SK-N-SH (cell line): ENCODE measurements around the gene POLR1A. TPM values are rescaled to one million over a fixed set of nuclear protein-coding genes. Genes with fewer than 3 reads are reported as not detected.

Source experiments
- CTCF ChIA-PET: fragments of 300-600, 350-600 bp; formaldehyde crosslinking; extraction: SDS; loops from one replicate; lab custom pipeline; 2021; lab: Yijun Ruan, JAX
- POLR2A ChIA-PET: fragments of 350-600 bp; sonication (Branson Sonifier 250); formaldehyde crosslinking; extraction: SDS; loops from one replicate; lab custom pipeline; 2020; ENCODE audit warnings: antibody characterized with exemption, inconsistent platforms; lab: Yijun Ruan, JAX
- DNase-seq: peaks from one replicate; pipeline ENCODE4 v3.0.0; 2012
- H2AFZ ChIP-seq: fragments of 200-600 bp; sonication (generic); 2 replicates; pipeline ENCODE4 v1.8.1; 2016; ENCODE audit warnings: antibody characterized with exemption, mild to moderate bottlenecking, low read depth
- H3F3A ChIP-seq: fragments of 200-600 bp; sonication (generic); replicated peaks from 2 replicates; pipeline ENCODE3; 2016; ENCODE audit warnings: antibody characterized with exemption, mild to moderate bottlenecking; ENCODE audit not compliant: insufficient read depth
- H3K27ac ChIP-seq, 2 experiments: fragments of 200-500 bp in 1 of 2; fragments of 200-600 bp in 1 of 2; sonication (Bioruptor generic) in 1 of 2; sonication (generic), shearing (Covaris generic) in 1 of 2; 2 replicates each; pipeline versions ENCODE4 v1.5.1 to v1.6.1; 2014 to 2016; ENCODE audit warnings: low read depth in 2 of 2, inconsistent platforms in 1 of 2, low read length in 1 of 2, mild to moderate bottlenecking in 1 of 2, mixed read lengths in 1 of 2
- H3K27me3 ChIP-seq: fragments of 200-600 bp; sonication (generic), shearing (Covaris generic); 2 replicates; pipeline ENCODE4 v1.6.1; 2016; ENCODE audit warnings: mixed run types; ENCODE audit not compliant: insufficient read depth
- H3K36me3 ChIP-seq, 2 experiments: fragments of 200-500 bp in 1 of 2; fragments of 200-600 bp in 1 of 2; sonication (Bioruptor generic) in 1 of 2; sonication (generic) in 1 of 2; replicated peaks in 1 of 2; 2 replicates each; pipeline versions ENCODE3 to v1.5.1; 2014 to 2016; ENCODE audit warnings: low read length in 1 of 2, mild to moderate bottlenecking in 1 of 2; ENCODE audit not compliant: insufficient read depth in 2 of 2, control insufficient read depth in 1 of 2
- H3K4me1 ChIP-seq, 2 experiments: fragments of 200-500 bp in 1 of 2; fragments of 200-600 bp in 1 of 2; sonication (Bioruptor generic) in 1 of 2; sonication (generic), shearing (Covaris generic) in 1 of 2; 2 replicates each; pipeline versions ENCODE4 v1.5.1 to v1.6.1; 2014 to 2016; ENCODE audit warnings: low read depth in 1 of 2, low read length in 1 of 2, mixed run types in 1 of 2; ENCODE audit not compliant: insufficient read depth in 2 of 2, control insufficient read depth in 1 of 2
- H3K4me2 ChIP-seq: fragments of 200-600 bp; sonication (generic), shearing (Covaris generic); 2 replicates; pipeline ENCODE4 v1.6.1; 2017; ENCODE audit warnings: mixed run types
- H3K4me3 ChIP-seq, 2 experiments: fragments of 200-500 bp in 1 of 2; fragments of 200-600 bp in 1 of 2; sonication (Bioruptor generic) in 1 of 2; sonication (generic), shearing (Covaris generic) in 1 of 2; 2 replicates each; pipeline versions ENCODE4 v1.5.1 to v1.8.1; 2014 to 2016; ENCODE audit warnings: low read depth in 2 of 2, inconsistent platforms in 1 of 2, low read length in 1 of 2, mild to moderate bottlenecking in 1 of 2, mixed read lengths in 1 of 2, moderate library complexity in 1 of 2
- H3K79me2 ChIP-seq: fragments of 200-600 bp; sonication (generic); 2 replicates; pipeline ENCODE4 v1.8.1; 2017; ENCODE audit warnings: mild to moderate bottlenecking; ENCODE audit not compliant: insufficient read depth
- H3K9ac ChIP-seq: fragments of 200-600 bp; sonication (generic); 2 replicates; pipeline ENCODE4 v1.6.1; 2017; ENCODE audit warnings: mixed run types
- H3K9me2 ChIP-seq: fragments of 200-600 bp; sonication (generic); 2 replicates; pipeline ENCODE4 v1.6.1; 2017; ENCODE audit warnings: mixed run types
- H3K9me3 ChIP-seq: fragments of 200-600 bp; sonication (generic); 2 replicates; pipeline ENCODE4 v1.6.1; 2017; ENCODE audit warnings: mixed run types, mild to moderate bottlenecking, moderate library complexity
- H4K20me1 ChIP-seq: fragments of 200-600 bp; sonication (generic); 2 replicates; pipeline ENCODE4 v1.6.1; 2017; ENCODE audit warnings: mild to moderate bottlenecking, mixed run types; ENCODE audit not compliant: insufficient read depth
- CHD2 ChIP-seq: fragments of 150-350 bp; IDR thresholded peaks from 2 replicates; pipeline ENCODE4 v1.6.1; 2018; ENCODE audit warnings: low read length; ENCODE audit not compliant: partially characterized antibody
- ELF1 ChIP-seq: IDR thresholded peaks from 2 replicates; pipeline ENCODE4 v1.4.0; 2012
- EZH2phosphoT487 ChIP-seq: fragments of 200-600 bp; sonication (generic); IDR thresholded peaks from 2 replicates; pipeline ENCODE4 v1.6.1; 2017; ENCODE audit warnings: low read depth, mixed run types, mild to moderate bottlenecking, antibody characterized with exemption, moderate library complexity, borderline replicate concordance
- FOXM1 ChIP-seq: IDR thresholded peaks from 2 replicates; pipeline ENCODE4 v1.4.0; 2012; ENCODE audit warnings: low read depth, mild to moderate bottlenecking
- GABPA ChIP-seq: IDR thresholded peaks from 2 replicates; pipeline ENCODE4 v1.4.0; 2012; ENCODE audit warnings: low read depth, mild to moderate bottlenecking
- MXI1 ChIP-seq: IDR thresholded peaks from 2 replicates; pipeline ENCODE4 v1.6.1; 2012; ENCODE audit warnings: mild to moderate bottlenecking, low read depth, low read length, improper control_type of control experiment
- REST ChIP-seq: IDR thresholded peaks from 2 replicates; pipeline ENCODE4 v1.6.1; 2012; ENCODE audit warnings: mild to moderate bottlenecking, low read depth, low read length, moderate library complexity
- RXRA ChIP-seq: IDR thresholded peaks from 2 replicates; pipeline ENCODE4 v1.4.0; 2012; ENCODE audit warnings: low read depth, mild to moderate bottlenecking, borderline replicate concordance
- SIN3A ChIP-seq: IDR thresholded peaks from 2 replicates; pipeline ENCODE4 v1.6.1; 2012; ENCODE audit warnings: low read depth, mild to moderate bottlenecking, low read length, moderate library complexity, borderline replicate concordance
- polyA plus RNA-seq, 3 experiments: library from polyadenylated mRNA; depleted of rRNA; stranded (reverse); fragments of >200 nt; gene quantifications; 2 replicates each; pipeline ENCODE4 v1.2.3, GENCODE V29; 2012
- small RNA-seq, 7 experiments: library from RNA; depleted of rRNA; stranded (forward); fragments of <200 nt; gene quantifications; one replicate each; pipeline ENCODE3, GENCODE V24; 2012
- TF ChIP-seq, protein P1 (sequence below): fragments of 150-350 bp; IDR thresholded peaks from 2 replicates; pipeline ENCODE4 v1.6.1; 2017; ENCODE audit warnings: antibody characterized with exemption, low read length, low read depth, borderline replicate concordance
- TF ChIP-seq, protein P2 (sequence below): fragments of 200-600 bp; sonication (generic); IDR thresholded peaks from 2 replicates; pipeline ENCODE4 v1.6.1; 2017; ENCODE audit warnings: antibody characterized with exemption, mild to moderate bottlenecking, moderate library complexity

POLR1A gene
- polyA plus RNA-seq, 1 of the 3 experiments (the other 2 are of a cell fraction) = 6.1 TPM

DNA sequence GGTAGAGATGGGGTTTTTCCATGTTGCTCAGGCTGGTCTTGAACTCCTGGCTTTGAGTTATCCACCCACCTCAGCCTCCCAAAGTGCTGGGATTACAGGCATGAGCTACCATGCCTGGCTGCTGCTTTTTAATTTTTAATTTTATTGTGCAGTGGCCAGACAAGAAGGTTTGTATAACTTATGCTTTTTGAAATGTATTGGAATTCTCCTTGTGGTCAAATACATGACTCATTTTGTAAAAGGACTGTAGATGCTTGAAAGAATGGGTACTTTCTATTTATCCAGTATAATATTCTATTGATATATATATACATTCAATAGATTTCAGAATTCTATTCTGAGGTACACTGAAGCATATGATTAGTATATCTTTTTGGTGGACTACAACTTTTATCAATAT, 134.3 kb downstream of the POLR1A start:
- no peak overlapping the region for H3K4me3 ChIP-seq
- H3K9me3 ChIP-seq = no peaks in the 10 kb centered on the region
- H3K79me2 ChIP-seq = no peaks in the 10 kb centered on the region
- CTCF ChIA-PET = no interaction called here
- H3K4me2 ChIP-seq = no peak overlapping the region
- H3K36me3 ChIP-seq = no peaks in the 10 kb centered on the region
- H2AFZ ChIP-seq = no peak overlapping the region
- no peak overlapping the region for H3K9ac ChIP-seq
- no peaks in the 10 kb centered on the region for H3K4me1 ChIP-seq
- no peaks in the 10 kb centered on the region for H3K9me2 ChIP-seq
- TF ChIP-seq FOXM1 (no peak), GABPA (no peak), EZH2phosphoT487 (no peak), ELF1 (no peak), SIN3A (no peak), CHD2 (no peak), REST (no peak), RXRA (no peak), MXI1 (no peak)
- TF ChIP-seq, protein P1, sequence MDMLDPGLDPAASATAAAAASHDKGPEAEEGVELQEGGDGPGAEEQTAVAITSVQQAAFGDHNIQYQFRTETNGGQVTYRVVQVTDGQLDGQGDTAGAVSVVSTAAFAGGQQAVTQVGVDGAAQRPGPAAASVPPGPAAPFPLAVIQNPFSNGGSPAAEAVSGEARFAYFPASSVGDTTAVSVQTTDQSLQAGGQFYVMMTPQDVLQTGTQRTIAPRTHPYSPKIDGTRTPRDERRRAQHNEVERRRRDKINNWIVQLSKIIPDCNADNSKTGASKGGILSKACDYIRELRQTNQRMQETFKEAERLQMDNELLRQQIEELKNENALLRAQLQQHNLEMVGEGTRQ = no peak
- TF ChIP-seq, protein P2, sequence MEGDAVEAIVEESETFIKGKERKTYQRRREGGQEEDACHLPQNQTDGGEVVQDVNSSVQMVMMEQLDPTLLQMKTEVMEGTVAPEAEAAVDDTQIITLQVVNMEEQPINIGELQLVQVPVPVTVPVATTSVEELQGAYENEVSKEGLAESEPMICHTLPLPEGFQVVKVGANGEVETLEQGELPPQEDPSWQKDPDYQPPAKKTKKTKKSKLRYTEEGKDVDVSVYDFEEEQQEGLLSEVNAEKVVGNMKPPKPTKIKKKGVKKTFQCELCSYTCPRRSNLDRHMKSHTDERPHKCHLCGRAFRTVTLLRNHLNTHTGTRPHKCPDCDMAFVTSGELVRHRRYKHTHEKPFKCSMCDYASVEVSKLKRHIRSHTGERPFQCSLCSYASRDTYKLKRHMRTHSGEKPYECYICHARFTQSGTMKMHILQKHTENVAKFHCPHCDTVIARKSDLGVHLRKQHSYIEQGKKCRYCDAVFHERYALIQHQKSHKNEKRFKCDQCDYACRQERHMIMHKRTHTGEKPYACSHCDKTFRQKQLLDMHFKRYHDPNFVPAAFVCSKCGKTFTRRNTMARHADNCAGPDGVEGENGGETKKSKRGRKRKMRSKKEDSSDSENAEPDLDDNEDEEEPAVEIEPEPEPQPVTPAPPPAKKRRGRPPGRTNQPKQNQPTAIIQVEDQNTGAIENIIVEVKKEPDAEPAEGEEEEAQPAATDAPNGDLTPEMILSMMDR = no peak
- TF ChIP-seq, all 33 proteins: peak for 0
- Histone ChIP-seq H3F3A (peaks cover 6% of the 10 kb centered on the region), H4K20me1 (no peaks in the 10 kb centered on the region), H3K27me3 (no peaks in the 10 kb centered on the region; the same call in 1 of the 2 replicates), H3K27ac (no peak overlapping the region)
- POLR2A ChIA-PET = no interaction called here
- no peak for DNase-seq

Small RNAs within 50 kb of the gene (small RNA-seq; reads per million reads assigned to genes)
- 7.3 to 107 (median 21.3) reads per million in 7 experiments for gene SNORD94

Other genes with a start within 250 kb of the POLR1A start
- 37.6 and 55.7 TPM in 2 replicates for gene ST3GAL5, start 216.9 kb downstream of the POLR1A start, polyA plus RNA-seq (2012; rRNA removed)
- gene PTCD3, start 349 bp upstream of the POLR1A start, polyA plus RNA-seq (2012; rRNA removed) = 44.5 and 55.1 TPM in 2 replicates
- 36.3 and 48.5 TPM in 2 replicates for gene IMMT, start 89.6 kb upstream of the POLR1A start, polyA plus RNA-seq (2012; rRNA removed)
- 33.0 and 36.6 TPM in 2 replicates for gene MRPL35, start 93.6 kb upstream of the POLR1A start, polyA plus RNA-seq (2012; rRNA removed)
- gene REEP1, start 231.7 kb upstream of the POLR1A start, polyA plus RNA-seq (2012; rRNA removed) = 0.13 TPM in 2 replicates